OCI-M2 (cell line): Measurements from ENCODE around the gene SLITRK5.

Experiments used
- DNase-seq: peaks from one replicate; lab custom pipeline; 2025; ENCODE audit not compliant: unreplicated experiment; lab: John Stamatoyannopoulos, UW

The SLITRK5 gene

GRCh38 chr13:87671031-87671752 lies at the start of gene SLITRK5:
Gene SLITRK5 (plus strand): TSS chr13:87671371. CDS start chr13:87675389, 4,018 bp downstream.
- DNase-seq = peak; percentile 38

- no peak for DNase-seq
Measured at GRCh38 chr13:87622971-87623370, 48.2 kb upstream of the SLITRK5 start.

- DNase-seq = no peak
Measured at GRCh38 chr13:87656306-87656705, 14.9 kb upstream of the SLITRK5 start.

- no peak for DNase-seq
Measured at GRCh38 chr13:87661471-87661870, 9.7 kb upstream of the SLITRK5 start.

GRCh38 chr13:87666831-87667230 lies 4.3 kb upstream of the SLITRK5 start:
- DNase-seq = no peak

- DNase-seq = no peak
Measured at GRCh38 chr13:87667686-87668085, 3.5 kb upstream of the SLITRK5 start.

- DNase-seq = peak; percentile 29
Measured at GRCh38 chr13:87669379-87669978, 1.7 kb upstream of the SLITRK5 start.

GRCh38 chr13:87671753-87672605 lies 808 bp downstream of the SLITRK5 start:
- no peak for DNase-seq

GRCh38 chr13:87674247-87674738 lies 3.1 kb downstream of the SLITRK5 start:
- no peak for DNase-seq

- no peak for DNase-seq
Measured at GRCh38 chr13:87675851-87676250, 4.7 kb downstream of the SLITRK5 start.

- no peak for DNase-seq
Measured at GRCh38 chr13:87676254-87677042, 5.3 kb downstream of the SLITRK5 start.

- no peak for DNase-seq
Measured at GRCh38 chr13:87677043-87677495, 5.9 kb downstream of the SLITRK5 start.

GRCh38 chr13:87677496-87678371 lies 6.6 kb downstream of the SLITRK5 start:
- DNase-seq = no peak

- no peak for DNase-seq
Measured at GRCh38 chr13:87678372-87678752, 7.2 kb downstream of the SLITRK5 start.

GRCh38 chr13:87680298-87680697 lies 9.1 kb downstream of the SLITRK5 start:
- no peak for DNase-seq

- no peak for DNase-seq
Measured at GRCh38 chr13:87684850-87685742, 13.9 kb downstream of the SLITRK5 start.

- no peak for DNase-seq
Measured at GRCh38 chr13:87696458-87696857, 25.3 kb downstream of the SLITRK5 start.

- DNase-seq = no peak
Measured at GRCh38 chr13:87698268-87698667, 27.1 kb downstream of the SLITRK5 start.

GRCh38 chr13:87709947-87710346 lies 38.8 kb downstream of the SLITRK5 start:
- no peak for DNase-seq
